Ovary (tissue), 1 donor: ENCODE measurements around the gene PDX1.

Experiments
- EP300 ChIP-seq: sonication (generic); formaldehyde crosslinking; IDR thresholded peaks from one replicate; pipeline ENCODE4 v1.6.1; 2017; ENCODE audit warnings: antibody characterized with exemption
- POLR2A ChIP-seq: fragments of 450-650 bp; IDR thresholded peaks from one replicate; pipeline ENCODE4 v1.6.1; 2017; ENCODE audit warnings: antibody characterized with exemption, mild to moderate bottlenecking, moderate library complexity

GRCh38 chr13:27956576-27957300 lies 36.9 kb downstream of the PDX1 start:
- no peak for TF ChIP-seq POLR2A
- no peak for TF ChIP-seq EP300
